GM19452 (cell line): ENCODE data around the gene RALGDS.
"Not testable (repeated sequence)": the region's sequence is repeated elsewhere in the genome, so short reads cannot be mapped to it uniquely, and the experiment has no call there.

ENCODE experiments used
- ATAC-seq: cut with Tn5 transposase; IDR thresholded peaks from one replicate; pipeline ENCODE4 v1.9.1; 2021; ENCODE audit not compliant: unreplicated experiment

The RALGDS gene

DNA sequence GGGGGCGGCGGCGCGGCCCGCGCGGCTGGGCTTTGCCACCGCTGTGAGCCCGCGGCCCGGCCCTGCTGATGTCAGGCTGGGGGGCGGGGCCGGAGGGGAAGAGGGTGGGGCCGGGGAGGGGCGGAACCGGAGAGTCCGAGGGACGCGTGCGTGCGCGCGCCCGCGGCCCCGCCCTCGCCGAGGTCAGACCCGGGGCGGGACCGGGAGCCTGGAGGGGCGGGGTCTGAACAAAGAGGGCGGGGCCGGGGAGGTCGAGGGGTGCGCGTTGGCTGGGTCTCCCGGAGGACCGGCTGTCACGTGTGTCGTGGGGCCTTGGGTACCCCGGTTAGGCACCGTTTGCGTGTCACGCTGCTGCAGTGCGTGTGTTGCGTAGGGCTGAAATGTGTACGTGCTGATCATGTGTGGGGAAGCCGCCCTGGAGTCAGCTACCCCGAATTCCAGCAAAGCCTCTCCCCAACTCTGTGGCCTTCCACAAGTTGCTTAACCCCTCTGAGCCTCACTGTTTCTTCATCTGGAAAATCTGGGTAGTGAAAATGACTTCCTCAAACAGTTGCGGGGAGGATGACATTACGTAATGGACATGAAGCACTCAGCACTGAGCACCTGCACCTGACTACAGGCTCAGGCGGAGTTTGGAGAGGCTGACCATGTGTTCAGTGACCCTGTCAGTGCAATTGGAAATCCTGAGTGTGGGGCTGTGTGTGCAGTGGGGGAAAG, at the start of gene RALGDS:
RALGDS (minus strand) TSS at position 43 of the 717 bp plus-strand sequence. CDS start 86 bp downstream, outside the sequence.
- peak; percentile 67 for ATAC-seq

DNA sequence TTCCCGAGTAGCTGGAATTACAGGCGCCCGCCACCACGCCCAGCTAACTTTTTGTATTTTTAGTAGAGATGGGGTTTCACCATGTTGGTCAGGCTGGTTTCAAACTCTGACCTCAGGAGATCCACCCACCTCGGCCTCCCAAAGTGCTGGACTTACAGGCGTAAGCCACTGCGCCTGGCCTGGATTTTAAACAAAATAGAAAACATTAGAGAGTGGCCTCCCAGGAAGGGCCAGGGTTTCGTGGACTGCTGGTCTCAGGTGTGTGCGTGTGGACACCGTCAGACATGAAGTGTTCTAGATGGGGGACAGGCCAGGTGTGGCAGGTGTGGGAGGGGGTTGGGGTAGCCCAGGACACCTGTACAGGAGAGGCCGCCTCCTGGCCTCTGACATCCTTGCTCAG, 49.7 kb upstream of the RALGDS start:
- no peak for ATAC-seq

DNA sequence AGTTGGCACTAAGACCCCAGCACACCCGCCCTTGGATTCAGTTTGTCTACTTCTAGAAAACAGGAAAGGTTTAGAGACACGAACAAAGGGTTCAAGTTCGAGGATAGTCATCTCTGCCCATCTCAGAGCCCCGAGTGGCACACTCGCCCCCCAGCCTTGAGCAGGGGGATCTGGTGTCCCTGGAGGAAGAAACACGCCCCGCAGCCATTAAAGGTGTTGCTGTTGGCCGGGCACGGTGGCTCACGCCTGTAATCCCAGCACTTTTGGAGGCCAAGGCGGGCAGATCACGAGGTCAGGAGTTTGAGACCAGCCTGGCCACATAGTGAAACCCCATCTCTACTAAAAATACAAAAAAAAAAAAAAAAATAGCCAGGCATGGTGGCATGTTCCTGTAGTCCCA, 48.6 kb upstream of the RALGDS start:
- not testable (repeated sequence) for ATAC-seq

DNA sequence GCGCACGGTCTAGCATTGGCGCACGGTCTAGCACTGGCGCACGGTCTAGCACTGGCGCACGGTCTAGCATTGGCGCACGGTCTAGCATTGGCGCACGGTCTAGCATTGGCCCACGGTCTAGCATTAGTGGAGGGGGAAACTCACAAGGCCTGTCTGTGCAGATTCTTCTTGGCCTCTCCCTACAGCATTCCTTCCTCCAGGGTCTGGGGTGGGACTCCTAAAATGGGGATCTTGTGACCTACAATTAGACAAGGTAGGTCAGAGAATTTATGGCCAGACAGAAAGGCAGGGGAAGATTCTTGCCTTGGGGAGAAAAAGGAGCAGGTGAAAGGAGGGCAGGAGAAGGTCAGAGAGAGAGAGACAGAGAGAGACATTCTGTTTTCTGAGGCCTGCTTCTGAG, 48.1 kb upstream of the RALGDS start:
- no peak for ATAC-seq

DNA sequence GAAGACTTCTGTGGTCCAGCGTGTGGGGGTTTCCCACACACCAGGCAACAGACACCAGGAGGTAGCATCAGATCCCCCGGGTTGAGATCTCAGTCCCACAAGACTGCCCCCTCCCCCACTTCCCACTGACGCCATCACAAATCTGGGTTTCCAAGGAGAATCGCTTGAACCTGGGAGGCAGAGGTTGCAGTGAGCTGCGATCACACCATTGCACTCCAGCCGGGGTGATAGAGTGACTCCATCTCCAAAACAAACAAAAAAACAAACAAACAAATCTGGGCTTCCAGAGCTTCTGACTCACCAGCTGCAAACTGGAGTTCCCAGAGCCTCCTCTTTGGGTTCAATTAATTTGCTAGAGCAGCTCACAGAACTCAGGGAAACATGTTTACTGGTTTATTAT, 47.4 kb upstream of the RALGDS start:
- no peak for ATAC-seq

DNA sequence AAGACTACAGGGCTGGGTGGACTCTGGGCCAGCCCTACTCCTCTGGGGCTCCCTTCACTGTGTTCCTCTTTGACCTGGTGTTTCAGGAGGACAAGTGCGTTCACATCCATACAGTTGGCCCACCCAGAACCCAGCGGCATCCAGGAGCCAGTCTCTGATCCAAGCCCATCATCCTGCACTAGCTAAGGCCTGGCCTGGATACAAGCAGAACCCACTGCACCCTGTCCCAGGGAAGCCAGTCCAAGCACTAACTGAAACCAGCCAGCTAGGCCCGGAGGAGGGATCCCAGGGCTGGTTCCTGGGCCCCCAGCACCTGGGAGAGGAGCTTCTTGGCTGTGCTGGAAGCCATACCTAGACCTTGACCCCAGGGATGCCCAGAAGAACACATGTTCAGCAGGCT, 46.7 kb upstream of the RALGDS start:
- ATAC-seq, result no peak

DNA sequence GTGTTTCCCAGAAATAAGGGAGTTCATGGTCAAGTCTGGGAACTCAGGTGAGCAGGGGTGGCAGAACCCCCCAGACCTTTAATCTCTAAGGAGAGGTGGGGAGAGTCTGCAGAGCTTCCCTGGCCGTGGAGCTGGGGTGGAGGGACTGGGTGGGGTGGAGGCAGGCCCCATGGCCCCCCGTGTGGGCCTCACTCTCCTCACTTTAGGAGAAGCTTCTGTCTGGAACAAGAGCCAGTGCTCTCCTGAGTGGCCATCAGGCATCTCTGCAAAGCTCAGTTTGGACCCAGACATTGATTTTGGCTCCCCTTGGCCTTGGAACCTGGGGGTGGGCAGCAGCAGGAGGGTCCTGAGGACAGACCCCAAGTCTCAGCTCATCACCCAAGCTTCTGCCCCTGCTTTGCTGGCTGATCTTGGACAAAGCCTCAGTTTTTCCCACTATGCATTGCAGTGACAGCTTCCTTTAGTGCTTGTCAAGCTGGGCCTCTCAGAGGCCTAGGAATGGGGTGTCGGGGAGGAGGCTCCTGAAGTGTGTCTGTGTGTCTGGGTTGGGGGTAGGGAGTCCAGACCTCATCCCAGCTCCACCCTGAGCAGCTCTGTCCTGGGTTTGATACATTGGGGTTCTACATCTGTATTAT, 46.2 kb upstream of the RALGDS start:
- ATAC-seq, result no peak

DNA sequence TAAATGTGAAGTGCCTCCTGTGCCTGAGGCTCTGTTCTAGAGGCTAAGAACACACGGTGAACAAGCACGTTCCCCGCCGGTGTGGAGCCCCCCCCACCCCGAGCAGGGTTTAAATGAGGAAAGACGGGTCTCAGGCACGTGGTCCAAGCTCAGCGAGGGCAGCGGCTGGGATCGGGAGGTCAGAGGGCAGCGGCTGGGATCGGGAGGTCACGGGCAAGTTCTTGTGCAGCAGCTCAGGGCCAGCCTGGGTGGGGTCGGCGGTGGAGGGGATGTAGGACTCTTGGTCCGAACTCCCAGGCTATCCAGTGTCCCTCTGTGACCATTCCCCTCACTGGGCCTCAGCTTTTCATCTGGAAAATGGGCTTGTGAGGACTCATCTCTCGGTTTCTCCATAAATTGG, 45.4 kb upstream of the RALGDS start:
- ATAC-seq, result no peak

DNA sequence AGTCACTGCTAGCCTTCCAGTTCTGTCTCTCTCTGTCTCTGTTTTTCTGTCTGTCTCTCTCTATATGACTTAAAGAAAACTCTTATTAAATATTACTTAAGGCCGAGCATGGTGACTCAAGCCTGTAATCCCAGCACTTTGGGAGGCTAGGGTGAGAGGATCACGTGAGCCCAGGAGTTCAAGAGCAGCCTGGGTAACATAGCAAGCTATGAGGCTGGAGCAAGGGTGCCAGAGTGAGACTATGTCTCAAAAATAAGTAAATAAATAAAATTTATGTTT, 44.4 kb upstream of the RALGDS start:
- no peak for ATAC-seq

DNA sequence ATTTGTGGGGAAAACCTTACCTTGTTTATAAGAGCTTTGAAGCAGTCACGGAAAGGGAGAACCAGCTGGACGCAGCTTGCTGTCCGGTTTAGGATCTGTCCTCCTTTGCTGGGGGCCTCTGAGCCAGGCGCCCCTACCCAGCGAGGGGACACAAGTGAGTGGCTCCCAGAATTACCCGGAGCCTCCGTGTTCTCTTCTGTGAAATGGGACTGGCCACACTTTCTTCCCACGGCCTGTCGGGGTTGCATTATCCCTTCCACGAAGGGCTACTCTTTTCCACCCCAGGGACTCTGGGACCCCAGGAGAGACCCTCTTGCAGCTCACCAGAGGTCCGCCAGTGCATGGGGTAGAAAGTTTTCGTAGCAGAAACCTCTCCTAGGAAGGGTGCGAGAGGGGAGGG, 43.2 kb upstream of the RALGDS start:
- ATAC-seq, result no peak

DNA sequence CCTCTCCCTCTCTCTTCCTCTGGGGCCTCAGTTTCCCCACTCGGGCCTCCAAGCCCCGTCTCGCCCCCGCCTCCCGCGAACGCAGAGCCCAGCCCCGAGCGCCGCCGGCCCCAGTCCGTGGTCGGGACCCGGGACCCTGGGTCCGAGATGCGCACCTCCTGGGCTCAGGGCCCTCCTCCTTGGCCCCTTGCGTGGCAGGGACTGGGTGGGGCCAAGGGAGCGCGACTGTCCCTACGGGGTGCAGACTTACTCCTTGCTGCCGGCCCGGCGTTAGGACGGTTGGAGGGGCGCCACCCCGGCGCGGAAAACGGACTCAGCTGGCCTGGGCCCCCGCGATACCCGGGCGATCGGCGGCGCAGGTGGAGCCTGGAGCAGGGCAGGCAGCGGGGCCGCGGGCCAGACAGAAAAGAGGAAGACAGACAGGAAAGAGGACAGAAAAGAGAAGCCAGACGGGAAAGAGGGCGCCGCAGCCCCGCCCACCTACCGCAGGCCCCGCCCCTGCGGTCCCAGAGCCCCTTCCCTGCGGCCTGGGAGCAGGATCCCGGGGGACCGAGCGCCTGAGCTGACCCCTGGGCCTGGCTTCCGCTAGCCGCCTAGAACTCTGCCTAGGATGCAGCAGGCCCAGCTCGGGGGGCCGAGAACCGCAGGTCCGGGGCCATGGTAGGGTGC, 42.6 kb upstream of the RALGDS start, which contains the start of gene GBGT1:
GBGT1 (minus strand) TSS at position 411 of the 669 bp plus-strand sequence. CDS start 1,502 bp downstream, outside the sequence.
- ATAC-seq, result no peak

DNA sequence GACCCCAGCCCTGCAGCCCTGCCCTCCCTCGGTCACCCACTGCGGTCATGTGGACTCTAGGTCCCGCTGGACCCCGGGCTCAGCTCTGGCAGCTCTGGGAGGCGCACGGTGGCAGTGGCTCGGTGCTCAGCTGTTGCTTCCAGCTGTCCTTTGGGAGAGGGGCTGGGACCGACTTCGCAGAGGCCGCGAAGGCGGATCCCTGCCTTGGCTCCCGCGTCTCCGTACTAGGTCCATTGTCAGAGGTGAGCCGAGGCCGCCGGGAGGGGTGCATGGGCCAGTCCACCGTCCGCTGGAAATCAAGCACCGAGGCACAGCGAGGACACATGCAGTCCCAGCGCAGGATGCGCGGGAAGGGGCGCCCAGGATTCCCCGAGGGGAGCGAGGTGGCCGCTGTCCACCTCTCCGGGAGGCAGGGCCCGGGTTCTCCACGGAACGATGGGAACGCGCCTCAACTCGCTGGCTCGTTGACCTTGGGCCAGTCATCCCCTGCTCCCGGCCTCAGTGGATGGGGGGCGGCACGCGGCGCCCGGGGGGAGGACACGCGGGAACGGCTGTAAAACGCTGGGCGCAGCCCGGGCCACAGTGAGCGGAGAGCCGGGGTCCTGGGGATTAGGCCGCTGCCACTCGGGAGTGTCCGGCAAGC, 41.9 kb upstream of the RALGDS start:
- ATAC-seq, result no peak

DNA sequence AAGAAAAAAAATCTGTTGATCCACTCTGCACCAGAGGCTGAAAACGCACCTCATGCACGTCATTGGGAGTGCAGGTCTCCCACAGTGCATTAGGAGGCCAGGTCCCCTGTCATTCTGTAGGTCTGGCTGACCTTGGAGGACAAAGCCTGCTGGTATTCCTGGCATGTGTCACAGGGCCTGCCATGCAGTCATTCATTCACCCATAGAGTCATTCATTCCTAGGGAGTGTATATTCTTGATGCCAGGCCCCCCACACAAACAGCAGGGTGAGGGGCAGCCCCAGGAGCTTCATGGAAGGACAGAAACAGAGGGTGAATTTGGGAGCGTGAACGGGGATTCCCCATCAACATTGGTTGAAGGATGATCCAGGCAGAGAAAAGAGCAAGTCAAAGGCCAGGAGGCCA, 40.5 kb upstream of the RALGDS start:
- ATAC-seq, result no peak

DNA sequence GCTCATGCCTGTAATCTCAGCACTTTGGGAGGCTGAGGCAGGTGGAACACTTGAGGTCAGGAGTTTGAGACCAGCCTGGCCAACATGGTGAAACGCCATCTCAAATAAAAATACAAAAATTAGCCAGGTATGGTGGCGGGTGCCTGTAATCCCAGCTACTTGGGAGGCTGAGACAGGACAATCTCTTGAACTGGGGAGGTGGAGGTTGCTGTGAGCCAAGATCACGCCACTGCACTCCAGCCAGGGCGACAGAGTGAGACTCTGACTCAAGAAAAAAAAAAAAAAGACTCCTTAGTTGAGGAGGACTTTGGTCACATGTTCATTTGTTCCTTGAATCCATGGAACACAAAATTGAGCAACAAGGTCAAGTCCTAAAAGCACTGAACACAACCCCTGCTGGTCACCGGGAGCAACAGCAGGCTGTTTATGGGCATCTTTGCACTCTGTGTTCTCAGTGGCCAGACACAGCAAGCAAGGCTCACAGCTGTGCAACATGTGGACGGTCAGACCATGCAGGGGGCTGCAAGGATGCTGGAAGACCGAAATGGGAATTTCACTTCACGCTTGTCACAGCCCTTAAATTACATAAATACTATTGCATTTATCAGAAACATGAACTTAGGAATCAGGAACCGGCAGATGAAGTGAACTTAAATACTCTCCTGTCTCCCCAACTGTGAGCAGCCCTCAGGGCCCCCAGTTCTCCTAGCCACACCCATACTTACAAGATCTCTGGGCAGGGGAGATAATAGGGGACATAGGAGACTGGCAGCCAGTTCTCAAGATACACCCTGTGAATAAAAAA, 39.9 kb upstream of the RALGDS start:
- ATAC-seq, result no peak

DNA sequence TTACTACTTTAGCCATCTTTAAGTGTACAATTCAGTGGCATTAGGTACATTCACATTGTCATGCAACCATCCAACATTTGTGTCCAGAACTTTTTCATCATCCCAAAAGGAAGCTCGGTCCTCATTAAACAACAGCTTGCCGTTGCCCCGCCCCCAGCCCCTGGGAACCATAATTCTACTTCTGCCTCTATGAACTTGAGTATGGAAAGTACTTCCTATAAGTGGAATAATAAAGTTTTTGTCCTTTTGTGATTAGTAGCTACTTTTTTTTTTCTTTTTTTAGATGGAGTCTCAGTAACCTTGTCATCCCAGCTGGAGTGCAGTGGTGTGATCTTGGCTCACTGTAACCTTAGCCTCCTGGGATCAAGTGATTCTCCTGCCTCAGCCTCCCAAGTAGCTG, 37.7 kb upstream of the RALGDS start:
- ATAC-seq, result no peak

DNA sequence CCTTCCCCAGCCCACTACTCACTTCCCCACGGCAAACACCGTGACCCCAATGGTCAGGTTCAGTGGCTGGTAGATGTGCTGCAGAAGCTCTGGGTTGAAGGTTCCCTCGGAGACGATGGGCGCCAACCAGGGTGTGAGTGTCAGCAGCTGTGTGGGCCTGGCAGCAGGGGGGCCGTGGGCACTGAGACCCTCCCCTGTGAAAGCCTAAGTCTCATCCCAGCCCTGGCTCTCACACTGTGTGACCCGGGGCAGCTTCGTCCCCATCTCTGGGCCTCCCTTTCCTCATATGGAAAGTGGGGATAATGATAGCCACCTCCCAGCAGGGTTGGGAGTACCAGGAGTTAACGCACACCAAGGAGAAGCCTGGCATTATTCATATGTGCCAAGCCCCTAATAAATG, 34.1 kb upstream of the RALGDS start:
- no peak for ATAC-seq

DNA sequence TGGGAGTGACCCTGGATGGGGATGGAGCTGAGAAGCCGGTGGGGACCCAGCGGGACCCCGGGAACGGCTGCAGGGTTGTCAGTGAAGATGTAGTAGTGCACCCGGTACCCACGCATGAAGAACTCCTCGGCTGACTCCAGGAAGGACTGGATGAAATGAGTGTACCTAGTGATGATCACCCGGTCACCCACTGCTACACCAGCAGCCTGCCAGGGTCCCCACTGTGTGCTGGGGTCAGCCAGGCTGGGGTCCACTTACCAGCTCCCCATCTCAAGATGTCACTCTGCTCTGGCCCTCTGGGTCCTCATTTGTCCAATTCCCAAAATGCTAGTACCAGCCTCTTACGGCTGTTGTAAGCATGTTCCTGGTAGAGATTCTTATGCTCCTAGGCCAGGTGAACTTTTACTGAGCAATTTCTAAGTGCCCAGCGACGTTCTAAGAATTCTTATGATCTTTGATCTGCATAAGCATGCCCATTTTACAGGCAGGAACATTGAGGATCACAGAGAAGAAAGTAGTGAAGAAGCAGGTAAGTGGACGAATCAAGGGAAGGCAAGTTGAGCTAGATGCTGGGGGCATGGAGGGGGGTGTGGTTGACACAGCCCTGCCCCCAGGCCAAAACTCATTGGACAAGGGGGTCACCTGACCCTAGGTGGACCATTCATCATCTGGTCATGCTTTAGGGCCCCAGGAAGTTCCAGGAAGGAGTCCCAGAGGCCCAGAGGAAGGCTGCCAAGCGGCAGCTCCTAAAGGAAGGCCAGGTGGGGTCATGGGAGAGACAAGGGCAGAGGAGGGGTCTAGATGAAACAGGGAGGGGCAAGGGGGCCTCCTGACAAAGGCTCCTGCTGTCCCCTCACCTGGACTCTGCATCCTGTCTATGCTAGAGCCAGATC, 33.3 kb upstream of the RALGDS start:
- no peak for ATAC-seq

DNA sequence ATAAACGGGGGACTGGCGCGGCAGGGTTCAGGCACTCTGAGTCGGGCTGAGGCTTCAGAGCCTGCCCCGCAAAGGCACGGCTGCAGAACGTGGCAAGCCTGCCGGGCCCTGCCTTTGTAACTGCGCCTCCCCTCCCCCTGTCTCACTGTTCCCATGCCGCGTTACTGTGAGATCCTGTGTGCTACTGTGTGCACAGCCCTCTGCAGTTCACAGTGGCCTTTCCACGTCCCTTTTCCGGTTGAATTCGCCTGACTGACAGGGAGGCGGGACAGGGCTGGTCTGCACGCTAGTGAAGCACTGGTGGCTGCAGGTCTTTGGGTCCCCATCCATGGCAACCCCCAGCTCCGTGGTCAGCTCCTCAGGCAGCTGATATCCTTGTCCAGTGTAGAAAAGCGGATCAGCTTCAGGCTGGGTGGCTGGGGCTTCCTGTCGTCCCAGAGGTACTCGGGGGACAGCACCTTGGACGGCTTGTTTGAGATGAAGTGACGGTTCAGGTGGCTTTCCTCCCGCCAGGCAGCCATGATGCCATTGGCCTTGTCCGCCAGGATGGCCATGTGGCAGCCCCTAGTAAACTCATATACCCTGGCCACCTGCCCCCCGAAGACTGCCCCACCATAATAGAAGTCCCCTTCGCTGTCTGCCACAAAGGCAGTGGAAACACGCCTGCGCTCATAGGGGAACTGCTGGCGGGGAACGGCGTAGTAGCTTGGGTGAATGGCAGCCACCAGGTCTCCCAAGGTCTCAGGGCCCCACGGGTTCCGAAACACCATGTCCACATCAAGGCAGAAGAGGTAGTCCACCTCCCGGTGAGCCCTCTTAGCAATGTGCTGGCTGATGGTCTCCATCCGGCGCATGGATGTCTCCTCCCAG, 32.4 kb upstream of the RALGDS start:
- ATAC-seq, result no peak
